Caki2 (cell line): ENCODE measurements around the gene IPO9. TPM values are rescaled to one million over a fixed set of nuclear protein-coding genes. Genes with fewer than 3 reads are reported as not detected.
"Not testable (repeated sequence)": the region's sequence is repeated elsewhere in the genome, so short reads cannot be mapped to it uniquely, and the experiment has no call there.

ENCODE experiments used
- DNase-seq: peaks from one replicate; pipeline ENCODE4 v3.0.0-alpha.2; 2015; ENCODE audit warnings: low read depth
- in situ Hi-C: cut with HindIII; loops from 2 replicates; pipeline ENCODE4 v1.10.0; 2016; ENCODE audit warnings: low sequenced_read_pairs, low pct_unique_long_range_greater_than_20kb, mixed read lengths
- total RNA-seq: library from RNA; depleted of rRNA; stranded (reverse); fragments of >200 nt; shearing (Covaris generic); gene quantifications from 2 replicates; pipeline ENCODE4 v1.2.3, GENCODE V29; 2014; ENCODE audit warnings: low replicate concordance

Gene IPO9
- total RNA-seq, 1 experiment from 2014 or later: 20.4 TPM

- peak; percentile 77 for DNase-seq
- in situ Hi-C loops: no loop called here
Observed at GRCh38 chr1:201895913-201896807, 67.2 kb downstream of the IPO9 start.

GRCh38 chr1:201896951-201897391, 68.0 kb downstream of the IPO9 start:
- in situ Hi-C loops: no loop called here

GRCh38 chr1:201898240-201898894, 69.4 kb downstream of the IPO9 start:
- DNase-seq: no peak
- in situ Hi-C loops: no loop called here

More at GRCh38 chr1:201896951-201897391, 68.0 kb downstream of the IPO9 start:
- peak; percentile 26 for DNase-seq

- DNase-seq: no peak
- in situ Hi-C loops: no loop called here
Observed at GRCh38 chr1:201898992-201899391, 70.0 kb downstream of the IPO9 start.

GRCh38 chr1:201899683-201900429, 70.9 kb downstream of the IPO9 start:
- no peak for DNase-seq
- in situ Hi-C loops: no loop called here

GRCh38 chr1:201900476-201900875, 71.5 kb downstream of the IPO9 start:
- in situ Hi-C loops: no loop called here
- no peak for DNase-seq

- in situ Hi-C loops, DNase-seq: not testable (repeated sequence)
Observed at GRCh38 chr1:201901036-201901435, 72.1 kb downstream of the IPO9 start.

- no peak for DNase-seq
- in situ Hi-C loops: no loop called here
Observed at GRCh38 chr1:201902198-201902597, 73.2 kb downstream of the IPO9 start.

GRCh38 chr1:201903135-201903534, 74.2 kb downstream of the IPO9 start:
- in situ Hi-C loops: no loop called here
- DNase-seq: no peak

- in situ Hi-C loops: no loop called here
Observed at GRCh38 chr1:201904579-201904978, 75.6 kb downstream of the IPO9 start.

GRCh38 chr1:201905234-201905890, 76.4 kb downstream of the IPO9 start:
- in situ Hi-C loops: no loop called here
- no peak for DNase-seq

More at GRCh38 chr1:201904579-201904978, 75.6 kb downstream of the IPO9 start:
- DNase-seq: no peak

GRCh38 chr1:201906336-201906735, 77.4 kb downstream of the IPO9 start:
- in situ Hi-C loops: no loop called here
- no peak for DNase-seq

- DNase-seq: no peak
- in situ Hi-C loops: no loop called here
Observed at GRCh38 chr1:201907621-201908020, 78.7 kb downstream of the IPO9 start.

GRCh38 chr1:201911826-201912571, 83.0 kb downstream of the IPO9 start:
- no peak for DNase-seq
- in situ Hi-C loops: no loop called here

- DNase-seq: no peak
- in situ Hi-C loops: no loop called here
Observed at GRCh38 chr1:201912832-201913231, 83.9 kb downstream of the IPO9 start.

- in situ Hi-C loops: no loop called here
- no peak for DNase-seq
Observed at GRCh38 chr1:201914456-201915235, 85.7 kb downstream of the IPO9 start.
